IPS DF 6.9 (cell line): ENCODE results near the gene TOMM70.

ENCODE experiments used
- DNase-seq: peaks from one replicate; pipeline ENCODE4 v3.0.0-alpha.2; 2013; ENCODE audit warnings: low read depth, low spot score
- H3K27ac ChIP-seq: one replicate; pipeline ENCODE4 v1.5.1; 2013; ENCODE audit warnings: low read length, control low read depth
- H3K27me3 ChIP-seq: 2 replicates; pipeline ENCODE4 v1.6.1; 2013; ENCODE audit warnings: mild to moderate bottlenecking, low read length; ENCODE audit not compliant: control insufficient read depth, insufficient read depth
- H3K36me3 ChIP-seq: 2 replicates; pipeline ENCODE4 v1.6.1; 2013; ENCODE audit warnings: low read length; ENCODE audit not compliant: control insufficient read depth, insufficient read depth
- H3K4me1 ChIP-seq: 2 replicates; pipeline ENCODE4 v1.6.1; 2013; ENCODE audit warnings: low read length; ENCODE audit not compliant: control insufficient read depth, insufficient read depth
- H3K4me3 ChIP-seq: 2 replicates; pipeline ENCODE4 v1.5.1; 2013; ENCODE audit warnings: mild to moderate bottlenecking, low read length
- H3K9me3 ChIP-seq: 2 replicates; pipeline ENCODE4 v1.6.1; 2013; ENCODE audit warnings: low read length, inconsistent platforms; ENCODE audit not compliant: control insufficient read depth, insufficient read depth
- WGBS: extraction: QIAGEN DNeasy Blood & Tissue Kit; methylation state at CpG from one replicate; pipeline ENCODE4 v1.1.7; 2013; ENCODE audit warnings: mixed read lengths, missing lambda C conversion rate; ENCODE audit not compliant: insufficient read length, insufficient coverage; 5-methylcytosine and 5-hydroxymethylcytosine counted together

Gene TOMM70

DNA sequence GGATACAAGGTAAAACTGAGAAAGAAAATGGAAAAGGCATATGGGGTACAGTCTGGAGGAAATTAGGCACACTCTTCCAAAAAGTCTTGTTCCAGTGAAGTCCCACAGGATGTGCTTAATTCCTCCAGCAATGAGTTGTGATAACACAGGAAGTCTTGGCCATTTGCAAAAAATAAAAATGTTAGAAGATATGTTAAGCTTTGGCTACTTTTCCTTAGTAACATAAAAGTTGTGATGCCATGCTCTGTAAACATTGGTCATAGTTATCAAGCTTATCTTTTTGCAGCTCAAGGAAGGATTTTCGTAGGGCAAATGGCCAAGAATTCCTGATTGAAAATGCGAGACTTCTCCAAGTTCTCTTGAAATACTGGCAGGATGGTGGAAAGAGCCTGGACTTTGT lies 26.8 kb upstream of the TOMM70 start:
- H3K36me3 ChIP-seq, result no peaks in the 10 kb centered on the region
- WGBS, result no CpG with 5 or more reads among the region's 2 CpGs
- H3K27ac ChIP-seq, result no peak overlapping the region
- H3K27me3 ChIP-seq, result no peaks in the 10 kb centered on the region
- DNase-seq, result no peak
- no peaks in the 10 kb centered on the region for H3K4me1 ChIP-seq
- H3K4me3 ChIP-seq, result no peak overlapping the region
- no peaks in the 10 kb centered on the region for H3K9me3 ChIP-seq

DNA sequence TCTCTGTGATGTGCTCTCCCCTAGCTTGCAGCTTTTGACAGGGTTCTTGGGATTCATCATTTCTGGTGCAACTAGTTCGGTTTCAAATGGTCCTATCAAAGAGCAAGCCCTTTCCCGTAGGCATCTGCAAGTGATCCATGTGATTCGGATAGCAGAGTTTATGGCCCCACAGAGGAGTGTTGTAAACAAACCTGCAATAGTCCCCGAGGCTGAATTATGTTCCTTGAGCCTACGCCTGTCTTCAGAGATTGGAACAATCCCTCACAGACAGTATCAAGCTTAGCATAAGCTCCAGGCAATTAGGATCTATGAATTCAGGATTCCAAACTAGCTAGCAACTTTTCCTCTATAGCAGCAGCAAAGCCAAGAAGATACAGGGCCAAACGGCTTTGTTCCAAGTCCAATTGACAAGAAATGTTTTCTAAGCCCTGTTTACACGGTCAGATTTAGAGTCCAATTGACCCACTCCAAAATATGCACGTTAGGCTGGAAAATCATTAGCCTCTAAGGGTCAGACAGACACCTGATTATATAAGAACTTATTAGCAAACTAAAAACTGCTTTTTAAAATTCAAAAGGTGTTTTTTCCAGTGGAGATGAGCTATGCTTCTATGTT lies 25.3 kb upstream of the TOMM70 start:
- Histone ChIP-seq H3K27ac (no peak overlapping the region), H3K27me3 (no peaks in the 10 kb centered on the region), H3K4me3 (no peak overlapping the region), H3K4me1 (no peaks in the 10 kb centered on the region), H3K9me3 (no peaks in the 10 kb centered on the region), H3K36me3 (no peaks in the 10 kb centered on the region)
- WGBS, result no CpG with 5 or more reads among the region's 8 CpGs
- no peak for DNase-seq

DNA sequence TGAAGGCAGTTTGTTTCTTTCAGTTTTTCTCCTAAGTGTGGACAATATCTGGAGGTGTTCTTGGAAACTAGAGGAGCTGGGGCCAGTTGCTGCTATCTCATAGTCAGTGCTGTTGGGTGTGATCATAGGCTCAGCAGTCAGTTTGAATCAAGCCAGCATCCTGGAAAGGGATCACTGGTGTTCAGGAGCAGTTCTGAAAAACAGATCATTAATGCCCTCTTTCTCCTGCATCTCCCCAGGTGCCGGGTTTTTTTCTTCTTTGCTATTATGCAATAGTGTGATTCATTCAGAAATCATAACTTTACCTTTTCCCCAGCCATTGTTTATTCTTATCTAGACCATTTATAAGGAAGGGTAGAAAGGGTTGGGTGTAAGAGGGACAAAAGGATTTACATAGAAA lies 24.4 kb upstream of the TOMM70 start:
- no peaks in the 10 kb centered on the region for H3K36me3 ChIP-seq
- WGBS, result no CpG with 5 or more reads among the region's 1 CpG
- H3K27ac ChIP-seq, result no peak overlapping the region
- no peaks in the 10 kb centered on the region for H3K9me3 ChIP-seq
- H3K4me1 ChIP-seq, result no peaks in the 10 kb centered on the region
- H3K27me3 ChIP-seq, result no peaks in the 10 kb centered on the region
- no peak for DNase-seq
- H3K4me3 ChIP-seq, result no peak overlapping the region

DNA sequence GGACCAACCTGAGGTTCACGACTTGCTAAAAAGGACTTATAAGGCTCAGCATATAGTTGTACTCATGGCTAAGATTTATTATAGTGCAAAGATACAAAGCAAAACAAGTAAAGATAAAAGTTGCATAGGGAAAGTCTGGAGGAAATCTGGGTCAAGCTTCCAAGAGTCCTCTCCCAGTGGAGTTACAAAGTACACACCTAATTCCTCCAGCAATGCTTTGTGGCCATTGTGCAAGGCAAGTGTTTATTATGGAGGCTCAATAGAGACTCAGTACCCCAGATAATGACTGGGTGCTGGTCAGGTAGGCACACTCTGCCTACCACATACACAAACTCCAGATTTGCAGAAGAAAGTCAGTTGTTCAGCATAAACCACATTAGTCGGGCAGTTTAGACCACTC lies 23.4 kb upstream of the TOMM70 start:
- Histone ChIP-seq H3K9me3 (no peaks in the 10 kb centered on the region), H3K4me3 (no peak overlapping the region)
- WGBS, result no CpG with 5 or more reads among the region's 2 CpGs

DNA sequence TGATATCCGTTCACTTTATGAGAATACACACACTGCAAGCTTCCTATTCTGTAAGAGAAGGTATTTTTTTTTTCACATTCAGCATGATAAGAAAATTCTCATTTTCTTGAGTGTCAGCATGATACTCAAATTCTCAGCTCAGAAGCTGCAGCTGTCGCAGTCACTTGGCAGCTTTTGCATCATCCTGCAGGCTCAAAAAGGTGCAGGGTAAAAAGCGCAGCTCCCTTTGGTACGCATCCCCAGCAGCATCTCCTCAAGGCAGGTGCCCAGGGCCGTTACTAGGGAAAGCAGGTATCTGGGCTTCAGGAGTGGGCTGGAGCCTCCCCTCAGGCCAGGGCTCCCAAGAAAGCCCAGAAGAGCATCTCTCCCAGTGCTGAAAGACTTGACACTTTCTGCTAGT lies 22.7 kb upstream of the TOMM70 start:
- Histone ChIP-seq H3K9me3 (no peaks in the 10 kb centered on the region), H3K4me1 (no peaks in the 10 kb centered on the region), H3K4me3 (no peak overlapping the region), H3K36me3 (no peaks in the 10 kb centered on the region), H3K27ac (no peak overlapping the region), H3K27me3 (no peaks in the 10 kb centered on the region)
- no peak for DNase-seq
- WGBS, result no CpG with 5 or more reads among the region's 5 CpGs

More for the DNA sequence above, 23.4 kb upstream of the TOMM70 start:
- Histone ChIP-seq H3K27me3 (no peaks in the 10 kb centered on the region), H3K36me3 (no peaks in the 10 kb centered on the region), H3K4me1 (no peaks in the 10 kb centered on the region), H3K27ac (no peak overlapping the region)
- DNase-seq, result no peak

DNA sequence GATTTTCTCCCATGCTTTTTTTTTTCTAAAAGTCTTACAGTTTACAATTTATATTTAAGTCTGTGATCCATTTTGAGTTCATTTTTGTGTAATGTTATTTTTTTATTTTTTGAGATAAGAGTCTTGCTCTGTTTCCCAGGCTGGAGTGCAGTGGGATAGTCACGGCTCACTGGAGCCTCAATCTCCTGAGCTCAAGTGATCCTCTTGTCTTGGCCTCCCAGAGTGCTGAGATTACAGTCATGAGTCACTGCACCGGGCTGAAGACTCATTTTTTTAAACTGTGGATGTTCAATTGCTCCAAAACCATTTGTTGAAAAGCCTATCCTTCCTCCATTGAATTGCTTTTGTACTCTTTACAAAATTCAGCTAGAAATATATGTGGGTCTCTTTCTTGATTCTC lies 20.0 kb upstream of the TOMM70 start:
- Histone ChIP-seq H3K27me3 (no peaks in the 10 kb centered on the region), H3K4me3 (no peak overlapping the region), H3K9me3 (no peaks in the 10 kb centered on the region), H3K4me1 (no peaks in the 10 kb centered on the region), H3K27ac (no peak overlapping the region), H3K36me3 (no peaks in the 10 kb centered on the region)
- WGBS, result no CpG with 5 or more reads among the region's 2 CpGs
- no peak for DNase-seq

DNA sequence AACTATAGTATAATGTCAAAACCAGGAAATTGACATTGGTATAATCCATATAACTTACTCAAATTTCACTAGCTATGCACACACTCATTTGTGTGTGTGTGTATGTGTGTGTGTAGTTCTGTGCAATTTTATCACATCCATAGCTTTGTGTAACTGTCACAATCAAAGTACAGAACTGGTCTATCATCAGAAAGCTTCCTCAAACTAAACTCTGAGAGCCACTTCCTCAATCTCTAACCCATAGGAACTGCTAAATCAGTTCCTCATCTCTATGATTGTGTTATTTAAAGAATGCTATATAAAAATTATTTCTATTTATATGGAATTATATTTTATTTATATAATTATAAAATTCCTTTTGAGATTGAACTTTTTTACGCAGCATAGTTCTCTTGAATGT lies 18.5 kb upstream of the TOMM70 start:
- Histone ChIP-seq H3K27ac (no peak overlapping the region), H3K4me3 (no peak overlapping the region), H3K36me3 (no peaks in the 10 kb centered on the region), H3K27me3 (no peaks in the 10 kb centered on the region), H3K4me1 (0 out of 2 replicates have a peak, but pooled peaks cover 1% of the 10 kb centered on the region), H3K9me3 (no peaks in the 10 kb centered on the region)
- no peak for DNase-seq
- no CpG with 5 or more reads among the region's 1 CpG for WGBS

DNA sequence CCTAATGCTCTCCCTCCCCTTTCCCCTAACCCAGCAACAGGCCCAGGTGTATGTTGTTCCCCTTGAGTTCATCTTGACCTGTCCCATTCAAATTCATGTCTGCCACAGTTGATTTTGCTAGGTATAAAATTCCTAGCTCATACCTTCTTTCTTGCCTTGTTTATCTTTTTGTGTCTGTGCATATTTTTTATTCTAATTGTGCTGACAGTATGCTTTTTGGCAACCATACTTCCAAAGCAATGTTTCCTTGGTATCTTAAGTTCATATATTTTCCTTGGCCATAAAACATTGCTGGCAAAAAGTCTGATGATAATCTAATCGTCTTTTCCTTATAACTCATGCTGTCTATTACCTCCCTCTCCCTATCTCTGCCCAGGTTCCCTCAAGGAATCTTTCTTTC lies 16.0 kb upstream of the TOMM70 start:
- no peaks in the 10 kb centered on the region for H3K27me3 ChIP-seq
- H3K27ac ChIP-seq, result no peak overlapping the region
- no peaks in the 10 kb centered on the region for H3K36me3 ChIP-seq
- WGBS, result no CpG with 5 or more reads among the region's 1 CpG
- no peaks in the 10 kb centered on the region for H3K9me3 ChIP-seq
- peaks cover 3% of the 10 kb centered on the region; the same call in 1 of the 2 replicates for H3K4me1 ChIP-seq
- H3K4me3 ChIP-seq, result no peak overlapping the region
- DNase-seq, result no peak

DNA sequence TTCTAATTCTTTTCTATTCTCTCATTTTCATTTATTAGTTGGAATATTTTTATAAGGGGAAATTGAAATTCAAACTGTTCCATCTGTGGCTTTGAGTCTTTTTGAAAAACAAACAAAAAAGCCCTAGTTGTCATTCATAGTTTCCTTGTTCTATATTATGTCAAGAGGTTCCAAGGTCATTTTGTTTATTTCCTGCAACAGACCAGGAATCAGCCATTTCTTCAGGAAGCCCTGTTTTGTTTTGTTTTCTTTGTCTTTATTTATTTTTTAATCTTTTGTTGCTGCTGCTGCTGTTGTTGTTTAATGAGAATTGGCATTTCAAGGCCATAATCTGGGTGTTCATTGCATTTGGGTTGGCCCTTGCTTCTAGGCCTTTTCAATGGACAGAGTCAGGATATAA lies 15.3 kb upstream of the TOMM70 start:
- no peaks in the 10 kb centered on the region for H3K9me3 ChIP-seq
- no peak overlapping the region for H3K27ac ChIP-seq
- no peak for DNase-seq
- H3K4me3 ChIP-seq, result no peak overlapping the region
- H3K4me1 ChIP-seq, result peaks cover 3% of the 10 kb centered on the region; the same call in 1 of the 2 replicates
- no peaks in the 10 kb centered on the region for H3K27me3 ChIP-seq
- H3K36me3 ChIP-seq, result no peaks in the 10 kb centered on the region

DNA sequence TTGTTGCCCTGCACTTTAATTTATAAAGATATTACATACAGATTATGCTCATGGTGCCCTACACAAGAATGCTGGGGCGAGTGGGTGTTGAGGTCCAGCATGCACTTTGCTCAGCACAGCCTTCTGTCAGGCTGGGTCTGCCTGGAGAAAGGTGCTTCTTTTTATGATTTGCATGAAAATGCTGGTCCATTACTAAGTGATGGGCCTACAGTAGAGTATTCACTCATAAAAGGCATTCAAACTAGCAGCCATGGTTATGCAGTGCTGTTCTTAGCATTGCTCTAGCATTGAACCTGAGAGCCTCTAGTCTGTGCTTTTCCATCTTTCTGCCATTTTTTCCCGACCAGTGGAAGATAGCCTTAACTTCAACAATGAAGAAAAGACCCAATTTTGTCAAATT lies 12.7 kb upstream of the TOMM70 start:
- no CpG with 5 or more reads among the region's 2 CpGs for WGBS
- no peak for DNase-seq

DNA sequence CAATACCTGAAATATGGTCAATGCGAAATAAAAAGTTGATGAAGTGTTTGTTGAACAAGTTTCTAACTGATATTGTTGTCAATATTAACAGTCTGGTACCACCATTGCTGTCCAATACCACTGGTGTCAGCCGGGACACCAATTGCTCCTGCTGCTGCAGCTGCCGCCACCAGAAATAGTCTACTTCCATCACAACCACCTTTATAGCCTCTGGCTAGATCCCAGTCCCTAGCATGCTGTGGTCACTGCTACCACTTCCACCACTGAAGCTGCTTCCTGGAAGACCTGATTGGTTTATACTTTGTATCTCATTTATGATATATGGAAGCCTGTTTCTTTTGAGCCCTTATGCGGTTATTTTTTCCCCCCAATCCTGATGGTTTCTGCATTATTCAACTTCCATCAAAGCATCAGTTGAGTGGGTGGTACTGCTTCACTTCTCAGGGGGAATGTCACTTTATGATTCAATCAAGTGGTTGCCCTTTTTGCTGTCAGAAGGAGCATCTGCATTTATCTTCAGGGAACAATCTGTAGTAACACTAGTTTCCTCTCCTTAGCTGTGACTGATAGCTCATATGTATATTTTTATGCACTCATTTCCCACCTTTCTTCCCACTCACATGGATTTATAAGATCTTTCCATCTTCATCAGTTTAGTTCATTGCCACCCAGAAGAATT lies 12.2 kb upstream of the TOMM70 start:
- no CpG with 5 or more reads among the region's 4 CpGs for WGBS
- no peak for DNase-seq
- Histone ChIP-seq H3K36me3 (no peaks in the 10 kb centered on the region), H3K9me3 (no peaks in the 10 kb centered on the region), H3K27ac (no peak overlapping the region), H3K4me3 (no peak overlapping the region), H3K4me1 (peaks cover 3% of the 10 kb centered on the region; the same call in 1 of the 2 replicates), H3K27me3 (no peaks in the 10 kb centered on the region)

More for the DNA sequence above, 12.7 kb upstream of the TOMM70 start:
- no peaks in the 10 kb centered on the region for H3K9me3 ChIP-seq
- no peaks in the 10 kb centered on the region for H3K27me3 ChIP-seq
- H3K4me1 ChIP-seq, result peaks cover 3% of the 10 kb centered on the region; the same call in 1 of the 2 replicates
- H3K36me3 ChIP-seq, result no peaks in the 10 kb centered on the region
- no peak overlapping the region for H3K4me3 ChIP-seq
- H3K27ac ChIP-seq, result no peak overlapping the region
